GM15510 (cell line): ENCODE measurements around the gene PACS1.

ENCODE experiments used
- POLR2A ChIP-seq: IDR thresholded peaks from 3 replicates; pipeline ENCODE4 v1.6.1; 2011; ENCODE audit warnings: borderline replicate concordance; ENCODE audit not compliant: insufficient read length; ENCODE audit errors: extremely low read depth

PACS1 gene

GRCh38 chr11:66158156-66158555 is 88.1 kb downstream of the PACS1 start:
- no peak for TF ChIP-seq POLR2A

DNA sequence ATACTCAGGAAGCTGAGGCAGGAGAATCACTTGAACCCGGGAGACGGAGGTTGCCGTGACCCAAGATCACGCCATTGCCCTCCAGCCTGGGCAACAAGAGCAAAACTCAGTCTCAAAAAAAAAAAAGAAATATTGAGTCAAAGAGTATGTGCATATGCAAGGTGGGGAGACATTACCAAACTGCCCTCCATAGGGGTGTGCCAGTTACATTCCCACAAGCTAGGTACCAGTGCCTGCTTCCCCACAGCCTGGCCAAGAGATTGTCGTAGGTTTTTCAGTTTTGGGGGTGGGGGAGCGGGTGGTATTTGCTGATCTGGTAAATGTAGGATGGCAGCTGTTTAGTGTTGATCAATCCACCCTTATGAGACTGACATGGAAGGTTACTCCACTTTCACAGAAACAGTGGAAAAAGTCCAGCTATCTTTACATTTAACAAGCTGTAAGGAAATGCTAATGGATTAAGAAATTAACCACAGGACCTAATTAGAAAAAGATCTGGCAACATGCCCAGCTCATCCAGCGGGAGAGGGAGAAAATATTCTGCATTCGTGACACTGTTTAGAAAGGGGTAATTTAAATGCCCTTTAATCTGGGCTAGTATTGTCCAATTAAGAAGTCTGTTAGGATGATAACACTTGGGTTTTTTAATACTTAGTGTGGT is 89.4 kb downstream of the PACS1 start:
- no peak for TF ChIP-seq POLR2A

DNA sequence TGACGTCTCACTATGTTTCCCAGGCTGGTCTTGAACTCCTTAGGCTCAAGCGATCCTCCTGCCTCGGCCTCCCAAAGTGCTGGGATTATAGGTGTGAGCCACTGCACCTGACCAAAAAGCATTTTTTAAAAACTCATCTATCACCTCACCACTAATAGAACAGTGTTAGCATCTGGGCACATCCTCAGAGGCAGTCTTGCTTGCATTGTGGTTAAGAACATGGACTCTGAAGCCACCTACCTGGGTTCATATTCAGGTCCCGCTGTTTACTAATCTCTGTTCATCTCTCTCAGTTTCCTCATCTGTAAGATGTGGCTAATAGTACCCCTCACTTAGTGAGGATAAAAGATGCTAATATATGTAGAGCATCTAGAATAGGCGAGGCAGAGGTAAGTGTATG is 90.6 kb downstream of the PACS1 start:
- TF ChIP-seq POLR2A: no peak

DNA sequence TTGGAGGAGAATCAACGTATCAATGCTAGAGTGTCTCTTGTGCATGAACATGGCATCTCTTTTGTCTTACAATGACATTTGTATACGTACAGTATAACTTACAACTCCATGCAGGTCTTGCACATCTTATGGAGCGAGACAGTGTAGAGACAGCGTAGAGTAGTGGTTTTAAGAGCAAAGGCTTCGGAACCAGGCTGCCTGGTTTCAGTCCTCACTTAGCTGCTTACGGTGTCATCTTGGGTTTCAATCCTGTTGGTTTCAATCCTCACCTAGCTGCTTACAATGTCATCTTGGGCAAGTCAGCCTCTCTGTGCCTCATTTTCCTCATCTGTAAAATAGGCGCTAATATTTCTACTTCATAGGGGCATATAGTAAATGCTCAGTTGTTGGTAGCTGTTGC is 98.2 kb downstream of the PACS1 start:
- TF ChIP-seq POLR2A: no peak

DNA sequence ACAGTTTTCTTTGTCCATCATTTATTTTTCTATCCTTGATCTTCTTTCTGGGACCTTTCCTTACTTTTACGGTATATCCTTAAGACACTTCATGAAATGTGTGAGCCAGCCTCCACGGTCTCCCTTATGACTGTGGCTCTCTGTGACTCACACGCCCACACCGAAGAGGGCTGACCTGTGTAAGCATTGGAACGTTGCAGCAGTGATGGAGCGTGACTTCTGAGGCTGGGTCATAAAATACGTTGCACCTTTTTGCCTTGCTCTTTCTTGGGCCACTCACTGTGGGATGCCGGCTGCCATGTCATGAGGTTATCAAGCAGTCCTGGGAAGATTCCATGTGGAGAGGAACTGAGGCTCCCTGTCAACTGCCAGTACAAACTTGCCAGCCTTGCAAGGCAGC is 102.1 kb downstream of the PACS1 start:
- TF ChIP-seq POLR2A: no peak

GRCh38 chr11:66176650-66177049 is 106.6 kb downstream of the PACS1 start:
- no peak for TF ChIP-seq POLR2A

DNA sequence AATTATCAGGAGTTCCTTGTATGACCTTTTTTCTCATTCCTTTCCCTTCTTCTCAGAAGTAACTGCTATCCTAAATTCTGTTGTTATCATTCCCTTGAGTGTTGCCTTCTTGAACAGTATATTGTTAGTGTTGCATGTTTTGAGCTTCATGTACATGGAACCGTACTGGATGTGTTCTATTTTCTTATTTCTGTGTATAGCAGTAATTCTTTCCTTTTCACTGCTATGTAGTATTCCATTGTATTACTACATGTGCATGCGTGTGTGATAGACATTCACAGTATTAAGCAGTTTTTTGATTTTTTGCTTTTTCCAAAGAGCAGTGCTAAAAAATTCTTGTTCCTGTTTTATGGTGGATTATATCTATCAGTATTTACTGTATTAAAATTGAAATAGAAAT is 108.1 kb downstream of the PACS1 start:
- no peak for TF ChIP-seq POLR2A

DNA sequence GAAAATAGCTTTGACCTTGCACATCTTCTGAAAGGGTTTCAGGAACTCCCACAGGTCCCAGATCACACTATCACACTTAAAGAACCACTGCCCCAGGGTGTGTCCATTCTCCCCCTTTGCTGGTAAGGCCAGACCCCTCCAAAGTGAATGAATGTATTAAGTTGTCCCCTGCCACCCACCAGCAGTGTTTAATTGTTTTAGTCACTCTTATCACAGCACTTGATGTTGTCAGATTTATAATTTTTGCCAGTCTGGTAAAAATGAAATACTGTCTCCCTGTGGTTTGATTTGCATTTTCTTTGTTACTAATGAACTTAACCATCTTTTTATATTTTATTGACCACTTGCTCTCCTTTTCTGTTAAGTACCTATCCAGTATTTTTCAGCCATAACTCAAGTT is 108.8 kb downstream of the PACS1 start:
- no peak for TF ChIP-seq POLR2A

- TF ChIP-seq POLR2A: no peak
Measured at GRCh38 chr11:66181632-66182315, 111.7 kb downstream of the PACS1 start.

DNA sequence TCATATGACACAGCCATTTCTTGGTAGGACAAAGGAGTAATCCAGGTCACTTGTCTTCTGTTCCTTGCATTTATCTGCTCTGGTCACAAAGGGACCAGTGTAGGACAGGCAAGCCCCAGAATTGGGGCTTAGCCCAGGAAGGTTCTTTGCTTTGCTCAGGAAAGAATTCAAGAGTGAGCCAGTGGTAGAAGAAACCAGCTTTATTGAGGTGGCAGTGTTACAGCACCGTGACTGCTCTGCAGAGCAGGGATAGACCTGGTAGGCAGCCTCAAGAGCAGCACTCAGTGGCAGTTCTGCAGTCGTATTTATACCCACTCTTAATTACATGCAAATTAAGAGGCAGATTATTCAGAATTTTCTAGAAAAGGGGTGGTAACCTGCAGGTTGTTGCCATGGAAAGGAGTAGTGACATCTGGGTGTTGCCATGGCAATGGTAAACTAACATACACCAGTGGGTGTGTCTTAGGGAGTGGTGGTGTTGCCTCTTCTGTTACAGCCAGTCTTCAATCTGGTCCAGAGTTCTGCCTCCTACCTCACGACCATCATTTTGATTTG is 113.5 kb downstream of the PACS1 start:
- no peak for TF ChIP-seq POLR2A

- TF ChIP-seq POLR2A: no peak
Measured at GRCh38 chr11:66184728-66185127, 114.7 kb downstream of the PACS1 start.

DNA sequence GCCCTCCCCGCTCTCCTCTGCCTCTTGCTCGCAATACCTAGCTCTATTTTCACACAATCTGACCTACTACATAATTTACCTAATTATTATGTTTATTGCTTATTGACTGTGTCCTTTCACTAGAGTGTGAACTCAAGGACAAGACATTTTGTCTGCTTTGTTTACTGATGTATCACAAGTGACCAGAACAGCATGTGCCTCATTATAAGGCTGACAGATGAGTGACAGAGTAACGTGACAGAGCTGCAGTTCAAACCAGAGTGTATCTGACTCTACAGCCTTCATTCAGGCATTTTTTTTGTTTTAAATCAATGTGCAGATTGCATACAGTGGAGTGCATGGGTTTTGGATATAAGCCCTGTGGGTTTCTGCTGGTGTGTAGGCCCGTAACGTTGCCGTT is 116.4 kb downstream of the PACS1 start:
- TF ChIP-seq POLR2A: no peak

DNA sequence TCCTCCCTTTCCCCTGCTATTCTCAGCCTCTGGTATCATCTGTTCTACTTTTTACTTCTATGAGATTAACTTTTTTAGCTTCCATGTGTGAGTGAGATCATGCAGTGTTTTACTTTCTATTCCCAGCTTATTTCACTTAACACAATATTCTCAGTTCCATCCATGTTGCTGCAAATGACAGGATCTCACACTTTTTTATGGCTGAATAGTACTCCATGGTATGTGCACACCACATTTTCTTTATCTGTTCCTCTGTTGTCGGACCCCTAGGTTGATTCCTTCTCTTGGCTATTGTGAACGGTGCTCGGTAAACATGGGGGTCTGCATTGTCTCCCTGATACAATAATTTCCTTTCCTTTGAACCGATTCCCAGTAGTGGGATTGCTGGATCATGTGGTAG is 117.4 kb downstream of the PACS1 start:
- TF ChIP-seq POLR2A: no peak

DNA sequence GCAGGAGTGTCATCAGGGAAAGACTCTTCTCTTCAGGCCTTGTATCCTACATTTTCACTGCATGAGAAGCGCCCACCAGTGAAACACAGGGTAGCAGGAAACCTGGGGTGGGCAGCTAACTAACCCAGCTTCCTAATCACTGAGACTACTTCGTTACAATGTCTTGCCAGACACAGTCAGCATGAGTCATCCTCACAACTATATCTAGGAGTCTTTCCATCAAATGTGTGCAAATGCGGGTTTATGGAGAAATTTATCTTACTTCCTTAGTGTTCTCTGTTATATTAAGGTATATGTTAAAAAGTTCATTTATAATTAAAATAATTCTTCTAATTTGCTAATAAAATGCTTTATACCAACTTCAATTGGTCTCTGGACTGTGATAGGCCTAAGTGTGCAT is 118.5 kb downstream of the PACS1 start:
- no peak for TF ChIP-seq POLR2A

- no peak for TF ChIP-seq POLR2A
Measured at GRCh38 chr11:66189031-66189745, 119.1 kb downstream of the PACS1 start.

DNA sequence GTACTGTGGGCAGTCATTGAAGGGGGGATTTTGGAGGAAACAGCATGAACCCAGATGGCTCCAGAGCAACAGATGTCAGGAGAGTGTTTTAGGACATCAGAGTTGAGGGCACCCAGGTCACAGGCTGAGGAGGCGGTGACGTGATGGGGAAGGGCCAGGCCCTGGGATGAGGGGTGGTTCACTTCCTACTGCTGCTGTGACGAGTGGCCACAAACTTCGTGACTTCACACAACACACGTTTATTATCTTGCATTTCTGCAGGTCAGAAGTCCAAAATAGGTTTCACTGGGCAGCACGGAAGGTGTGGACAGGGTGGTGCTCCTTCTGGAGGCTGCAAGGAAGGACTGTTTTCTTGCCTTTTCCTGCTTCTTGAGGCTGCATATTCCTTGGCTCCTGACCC is 120.7 kb downstream of the PACS1 start:
- TF ChIP-seq POLR2A: no peak

GRCh38 chr11:66192181-66192863 is 122.2 kb downstream of the PACS1 start:
- no peak for TF ChIP-seq POLR2A
